AG09319 (cell line): ENCODE results near the gene CALU.

Source experiments
- DNase-seq: peaks from one replicate; pipeline ENCODE4 v3.0.0-alpha.2; 2010; ENCODE audit warnings: low read depth; ENCODE audit errors: extremely low read depth
- CTCF ChIP-seq: IDR thresholded peaks from 2 replicates; pipeline ENCODE4 v1.5.1; 2011; ENCODE audit warnings: low read depth, mild to moderate bottlenecking, inconsistent platforms, low read length, moderate library complexity

Gene CALU

GRCh38 chr7:128699196-128699712 is 39.9 kb upstream of the CALU start:
- no peak for TF ChIP-seq CTCF

DNA sequence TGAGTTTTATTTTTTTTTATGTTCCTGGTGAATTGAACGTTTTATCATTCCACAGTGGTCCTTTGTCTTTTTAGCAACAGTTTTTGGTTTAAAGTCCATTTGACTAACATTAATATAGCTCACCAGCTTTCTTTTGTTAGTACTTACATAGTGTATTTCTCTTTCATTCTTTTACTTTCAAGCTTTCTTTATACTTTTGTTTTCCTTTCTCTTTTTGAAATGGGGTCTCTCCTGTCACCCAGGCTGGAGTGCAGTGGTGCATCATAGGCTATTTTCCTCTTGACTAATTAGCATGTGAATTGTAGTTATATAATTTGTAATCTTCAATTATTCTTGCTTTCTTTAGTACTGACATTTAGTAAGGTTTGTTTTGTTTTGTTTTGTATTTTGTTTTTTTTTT is 39.3 kb upstream of the CALU start:
- DNase-seq, result no peak
- no peak for TF ChIP-seq CTCF

More at GRCh38 chr7:128699196-128699712, 39.9 kb upstream of the CALU start:
- no peak for DNase-seq

DNA sequence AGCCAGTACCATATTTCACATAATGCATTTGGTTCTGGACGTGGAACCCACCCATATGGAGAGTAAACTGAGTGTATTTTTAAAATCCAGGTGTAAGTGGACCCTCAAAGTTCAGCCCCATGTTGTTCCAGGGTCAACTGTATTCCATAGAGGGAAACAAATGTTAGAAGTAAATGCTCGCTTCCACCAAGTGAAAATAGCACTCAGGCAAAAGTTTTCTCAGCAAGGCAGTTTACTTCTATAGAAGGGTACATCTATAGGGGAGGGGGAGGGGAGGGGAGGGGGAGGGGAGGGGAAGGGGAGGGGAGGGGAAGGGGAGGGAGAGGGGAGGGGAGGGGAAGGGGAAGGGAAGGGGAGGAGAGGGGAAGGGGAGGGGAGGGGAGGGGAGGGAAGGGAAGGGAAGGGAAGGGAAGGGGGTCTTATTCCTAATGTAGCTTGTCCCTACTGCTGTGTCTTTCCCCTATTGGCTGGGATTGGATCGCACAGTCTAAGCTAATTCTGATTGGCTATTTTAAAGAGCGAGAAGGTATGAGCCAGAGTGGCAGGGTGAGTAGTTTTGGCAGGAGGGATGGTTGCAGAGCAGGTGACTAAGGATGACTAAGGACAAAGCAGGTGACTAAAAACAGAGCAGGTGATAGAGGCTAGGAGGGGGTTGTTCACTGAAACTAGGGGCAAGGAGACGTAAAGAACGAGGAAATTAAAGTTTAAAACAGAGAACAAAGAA is 37.9 kb upstream of the CALU start:
- DNase-seq, result no peak
- TF ChIP-seq CTCF, result no peak

GRCh38 chr7:128703609-128704241 is 35.4 kb upstream of the CALU start:
- no peak for DNase-seq
- no peak for TF ChIP-seq CTCF

DNA sequence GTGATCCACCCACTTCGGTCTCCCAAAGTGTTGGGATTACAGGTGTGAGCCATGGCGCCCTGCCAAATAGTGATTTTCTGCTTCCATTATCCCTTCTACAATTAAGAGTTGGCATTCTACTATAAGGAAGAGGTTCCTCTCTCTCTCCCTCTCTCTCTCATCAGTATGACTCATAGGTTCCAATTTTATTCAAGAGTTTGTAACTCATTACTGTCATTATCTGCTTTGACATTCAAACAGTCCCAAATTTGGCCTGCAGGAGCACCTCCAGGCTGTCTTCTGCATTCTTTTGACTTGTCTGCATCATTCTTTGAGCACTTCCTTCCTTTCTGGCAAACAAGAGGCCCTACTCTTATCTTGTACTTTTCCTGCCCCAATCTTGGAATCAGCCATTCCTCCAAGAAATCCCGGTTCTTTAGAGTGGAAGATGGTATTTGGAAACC is 33.2 kb upstream of the CALU start:
- no peak for DNase-seq

DNA sequence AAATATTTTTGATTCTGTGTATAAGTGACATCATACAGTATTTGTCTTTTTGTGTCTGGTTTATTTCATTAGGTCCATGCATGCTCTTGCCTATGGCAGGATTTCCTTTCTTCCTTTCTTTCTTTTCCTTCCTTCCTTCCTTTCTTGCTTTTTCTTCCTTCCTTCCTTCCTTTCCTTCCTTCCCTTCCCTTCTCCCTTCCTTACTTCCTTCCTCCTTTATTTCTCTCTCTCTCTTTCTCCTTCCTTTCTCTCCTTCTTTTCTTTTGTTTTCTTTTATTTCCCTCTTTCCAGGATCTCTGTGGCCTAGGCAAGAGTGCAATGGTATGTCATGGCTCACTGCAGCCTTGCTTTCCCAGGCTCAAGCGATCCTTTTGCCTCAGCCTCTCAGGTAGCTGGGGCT is 31.4 kb upstream of the CALU start:
- no peak for TF ChIP-seq CTCF

More for the DNA sequence above, 33.2 kb upstream of the CALU start:
- TF ChIP-seq CTCF, result no peak

DNA sequence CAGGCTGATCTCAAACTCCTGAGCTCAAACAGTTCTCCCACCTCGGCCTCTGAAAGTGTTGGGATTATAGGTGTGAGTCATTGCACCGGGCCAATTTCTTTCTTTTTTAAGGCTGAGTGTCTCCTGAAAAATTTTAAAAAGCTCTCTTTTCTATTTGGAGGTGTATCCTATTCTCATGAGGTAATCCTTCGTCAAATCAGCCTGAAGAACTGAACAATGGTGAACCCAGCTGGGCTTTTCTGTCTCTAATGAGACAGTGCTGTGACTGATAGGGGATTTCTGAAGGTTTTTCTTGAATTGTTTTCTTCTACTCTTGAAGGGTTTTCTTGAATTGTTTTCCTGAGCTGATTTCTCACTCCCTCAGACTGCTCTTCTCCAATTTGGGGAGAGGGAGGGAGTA is 30.9 kb upstream of the CALU start:
- no peak for DNase-seq
- TF ChIP-seq CTCF, result no peak

More for the DNA sequence above, 31.4 kb upstream of the CALU start:
- no peak for DNase-seq
